HG03520 (cell line): ENCODE data around the gene ZNF335.
"Not testable (repeated sequence)": the region's sequence is repeated elsewhere in the genome, so short reads cannot be mapped to it uniquely, and the experiment has no call there.

Source experiments
- ATAC-seq: cut with Tn5 transposase; IDR thresholded peaks from one replicate; pipeline ENCODE4 v1.9.1; 2021; ENCODE audit warnings: mild to moderate bottlenecking, moderate library complexity; ENCODE audit not compliant: unreplicated experiment

Gene ZNF335

GRCh38 chr20:45934586-45935415, 37.2 kb downstream of the ZNF335 start, which contains the start of gene PCIF1:
PCIF1 (plus strand) TSS chr20:45934683; CDS start chr20:45939000, 4,317 bp downstream.
- peak; percentile 60 for ATAC-seq

GRCh38 chr20:45934046-45934585, 37.9 kb downstream of the ZNF335 start:
- ATAC-seq: peak; percentile 9

GRCh38 chr20:45933266-45934045, 38.5 kb downstream of the ZNF335 start:
- ATAC-seq: peak; percentile 15

- not testable (repeated sequence) for ATAC-seq
These were observed 40.3 kb downstream of the ZNF335 start for GRCh38 chr20:45931680-45932079.

- ATAC-seq: no peak
These were observed 44.7 kb downstream of the ZNF335 start for GRCh38 chr20:45927071-45927878.

GRCh38 chr20:45926731-45927070, 45.3 kb downstream of the ZNF335 start:
- ATAC-seq: no peak

GRCh38 chr20:45925821-45926506, 46.0 kb downstream of the ZNF335 start:
- ATAC-seq: no peak

GRCh38 chr20:45924391-45925261, 47.4 kb downstream of the ZNF335 start:
- no peak for ATAC-seq

- no peak for ATAC-seq
These were observed 50.4 kb downstream of the ZNF335 start for GRCh38 chr20:45921337-45922189.

- ATAC-seq: no peak
These were observed 51.3 kb downstream of the ZNF335 start for GRCh38 chr20:45920462-45921336.

GRCh38 chr20:45919542-45920399, 52.2 kb downstream of the ZNF335 start:
- no peak for ATAC-seq

- no peak for ATAC-seq
These were observed 53.0 kb downstream of the ZNF335 start for GRCh38 chr20:45918779-45919537.

- no peak for ATAC-seq
These were observed 53.7 kb downstream of the ZNF335 start for GRCh38 chr20:45918182-45918737.

- ATAC-seq: no peak
These were observed 54.2 kb downstream of the ZNF335 start for GRCh38 chr20:45917790-45918141.

GRCh38 chr20:45913116-45913515, 58.9 kb downstream of the ZNF335 start:
- ATAC-seq: no peak

- ATAC-seq: no peak
These were observed 59.7 kb downstream of the ZNF335 start for GRCh38 chr20:45912344-45912682.
